ENCODE measurements around the gene PSMB5.
"Not testable (repeated sequence)": the region's sequence is repeated elsewhere in the genome, so short reads cannot be mapped to it uniquely, and the experiment has no call there.

The PSMB5 gene

DNA sequence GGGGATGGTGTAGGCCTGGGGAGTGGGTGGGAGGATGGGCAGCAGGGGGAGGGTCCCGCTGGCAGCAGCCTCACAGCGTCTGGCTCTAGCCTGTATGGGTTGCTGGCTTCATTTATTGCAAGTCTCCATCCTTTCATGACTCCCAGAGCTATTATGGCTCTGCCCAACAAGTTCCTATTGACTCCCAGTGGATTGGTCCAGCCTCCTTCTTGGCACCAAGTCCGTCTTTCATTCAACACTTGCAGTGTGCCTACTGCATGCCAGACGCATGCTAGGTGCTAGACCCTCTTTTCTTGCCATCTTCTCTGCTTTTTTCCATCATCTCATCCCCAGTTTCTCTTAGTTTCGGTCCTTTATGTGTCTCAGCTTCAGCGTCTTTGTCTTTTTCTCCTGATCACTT, 8.4 kb upstream of the PSMB5 start:
- no peak for DNase-seq

DNA sequence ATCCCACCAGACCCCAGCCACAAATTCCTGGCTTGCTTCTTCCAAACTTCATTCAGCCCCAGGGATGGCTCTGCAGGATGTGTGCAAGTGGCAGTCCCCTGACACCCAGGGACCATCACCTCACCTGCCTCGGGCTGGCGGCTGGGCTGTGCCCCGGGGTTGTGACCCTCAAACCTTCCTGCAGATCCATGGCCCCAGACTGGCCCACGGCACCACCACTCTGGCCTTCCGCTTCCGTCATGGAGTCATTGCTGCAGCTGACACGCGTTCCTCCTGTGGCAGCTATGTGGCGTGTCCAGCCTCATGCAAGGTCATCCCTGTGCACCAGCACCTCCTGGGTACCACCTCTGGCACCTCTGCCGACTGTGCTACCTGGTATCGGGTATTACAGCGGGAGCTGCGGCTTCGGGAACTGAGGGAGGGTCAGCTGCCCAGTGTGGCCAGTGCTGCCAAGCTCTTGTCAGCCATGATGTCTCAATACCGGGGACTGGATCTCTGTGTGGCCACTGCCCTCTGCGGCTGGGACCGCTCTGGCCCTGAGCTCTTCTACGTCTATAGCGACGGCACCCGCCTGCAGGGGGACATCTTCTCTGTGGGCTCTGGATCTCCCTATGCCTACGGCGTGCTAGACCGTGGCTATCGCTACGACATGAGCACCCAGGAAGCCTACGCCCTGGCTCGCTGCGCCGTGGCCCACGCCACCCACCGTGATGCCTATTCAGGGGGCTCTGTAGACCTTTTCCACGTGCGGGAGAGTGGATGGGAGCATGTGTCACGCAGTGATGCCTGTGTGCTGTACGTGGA, 7.7 kb upstream of the PSMB5 start, which contains the start of gene PSMB11:
PSMB11 (plus strand) TSS at position 51 of the 804 bp plus-strand sequence; CDS start at position 65, 14 bp downstream.
- DNase-seq: no peak

DNA sequence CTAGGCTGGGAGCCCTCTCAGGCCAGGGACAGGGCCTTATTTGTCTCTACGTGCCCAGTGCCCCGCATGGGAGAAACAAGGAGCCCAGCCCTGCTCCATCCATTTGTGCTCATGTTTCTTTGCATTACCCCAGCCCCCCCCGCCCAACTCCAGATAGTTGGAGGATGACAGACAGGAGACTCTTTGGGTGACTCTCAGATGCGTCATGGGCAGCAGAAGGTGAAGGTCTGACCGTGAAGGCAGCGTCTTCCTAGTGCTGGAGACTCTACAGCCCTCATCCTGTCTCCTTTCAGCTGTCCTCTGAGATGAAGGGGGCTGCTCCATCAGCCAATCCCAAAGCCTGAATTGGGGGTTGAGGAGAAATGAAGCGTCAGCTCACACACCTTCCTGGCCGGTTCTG, 7.0 kb upstream of the PSMB5 start:
- DNase-seq: no peak

DNA sequence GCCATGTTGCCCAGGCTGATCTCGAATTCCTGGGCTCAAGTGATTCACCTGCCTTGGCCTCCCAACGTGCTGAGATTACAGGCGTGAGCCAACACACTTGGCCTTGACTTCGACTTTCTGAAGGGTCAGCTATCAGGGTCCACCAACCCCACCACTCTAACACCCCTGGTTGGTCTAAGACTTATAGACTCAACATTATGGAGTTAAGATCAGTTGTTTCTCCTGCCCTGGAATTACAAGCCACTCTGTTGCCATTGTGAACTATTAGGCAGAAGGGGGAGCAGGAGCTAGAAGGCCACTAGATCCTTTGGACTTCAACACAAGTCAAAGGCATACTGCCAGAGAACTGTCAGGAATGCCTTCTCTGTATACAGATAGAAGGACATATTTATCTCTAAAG, 5.4 kb upstream of the PSMB5 start:
- DNase-seq: no peak

DNA sequence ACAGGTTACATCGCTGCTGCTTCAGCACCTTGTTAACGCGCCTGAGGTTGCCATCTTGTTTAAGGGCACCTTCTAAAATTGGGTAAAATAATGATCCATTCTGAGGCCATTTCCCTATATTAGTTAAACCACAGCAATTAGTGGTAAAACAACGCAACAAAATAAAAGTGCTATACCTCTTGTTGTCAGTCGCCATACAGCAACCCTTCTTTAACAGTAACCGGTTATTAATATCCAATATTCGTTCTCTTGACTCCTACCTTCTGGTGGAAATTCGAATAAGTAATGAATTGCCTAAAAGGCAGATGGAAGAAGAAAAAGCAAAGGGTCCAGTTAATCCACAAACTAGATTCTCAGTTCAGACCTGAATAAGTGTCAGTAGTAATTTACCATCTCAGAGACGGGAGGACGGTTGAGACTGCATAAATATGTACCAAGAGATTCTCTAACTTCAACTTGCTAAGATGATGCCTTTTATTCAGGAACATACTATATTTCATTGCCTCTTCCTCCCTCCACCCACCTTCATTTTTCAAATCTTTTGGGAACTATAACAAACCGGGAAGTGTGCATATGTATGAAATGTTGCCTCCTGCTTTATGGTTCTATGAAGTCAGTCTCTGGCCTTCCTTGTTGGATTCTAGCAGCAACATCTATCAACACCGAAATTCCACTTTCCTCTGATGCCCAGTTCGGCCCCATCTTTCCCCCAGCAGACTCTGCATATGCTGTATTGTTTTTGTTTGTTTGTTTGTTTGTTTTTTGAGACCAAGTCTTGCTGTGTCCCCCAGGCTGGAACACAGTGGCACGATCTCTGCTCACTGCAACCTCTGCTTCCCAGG, 824 bp upstream of the PSMB5 start:
- DNase-seq: no peak

DNA sequence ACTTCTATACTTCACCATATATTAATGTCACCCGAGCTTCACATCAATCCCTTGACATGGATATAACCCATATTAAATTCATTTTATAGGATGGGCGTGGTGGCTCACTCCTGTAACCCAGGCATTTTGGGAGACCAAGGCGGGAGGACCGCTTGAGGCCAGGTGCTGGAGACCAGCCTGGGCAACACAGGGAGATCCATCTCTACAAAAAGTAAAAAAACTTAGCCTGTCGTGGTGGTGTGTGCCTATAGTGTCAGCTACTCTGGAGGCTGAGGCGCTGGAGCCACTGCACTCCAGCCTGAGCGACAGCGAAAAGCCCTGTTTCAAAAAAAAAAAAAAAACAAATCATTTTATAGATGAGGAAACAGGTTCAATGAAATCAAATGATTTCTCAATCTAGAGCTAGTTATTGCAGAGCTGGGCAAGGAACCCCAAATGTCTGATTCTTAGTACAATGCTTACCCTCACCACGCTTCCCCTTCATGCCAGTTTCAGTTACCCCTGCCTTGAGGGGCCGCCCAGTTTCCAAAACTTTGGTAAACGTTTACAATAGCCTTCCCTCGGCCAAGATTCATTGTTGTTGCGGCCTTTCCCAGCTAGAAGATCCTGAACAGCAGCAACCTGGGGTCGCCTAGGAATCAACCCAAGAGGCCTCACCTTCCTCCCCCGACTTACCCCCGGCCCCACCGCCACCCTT, 751 bp downstream of the PSMB5 start:
- no peak for DNase-seq

DNA sequence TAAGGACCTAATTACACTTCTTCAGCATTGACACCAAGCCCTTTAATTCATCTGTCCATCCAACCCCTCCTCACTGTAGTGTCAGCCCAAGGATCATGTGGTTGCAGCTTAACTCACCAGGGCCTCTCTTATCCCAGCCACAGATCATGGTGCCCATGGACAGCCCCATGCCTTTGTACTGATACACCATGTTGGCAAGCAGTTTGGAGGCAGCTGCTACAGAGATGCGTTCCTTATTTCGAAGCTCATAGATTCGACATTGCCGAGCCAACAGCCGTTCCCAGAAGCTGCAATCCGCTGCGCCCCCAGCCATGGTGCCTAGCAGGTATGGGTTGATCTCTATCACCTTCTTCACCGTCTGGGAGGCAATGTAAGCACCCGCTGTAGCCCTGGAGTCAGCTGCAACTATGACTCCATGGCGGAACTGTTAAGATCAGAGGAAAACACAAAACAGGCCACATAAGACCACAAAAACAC, 1.4 kb downstream of the PSMB5 start:
- DNase-seq: no peak

DNA sequence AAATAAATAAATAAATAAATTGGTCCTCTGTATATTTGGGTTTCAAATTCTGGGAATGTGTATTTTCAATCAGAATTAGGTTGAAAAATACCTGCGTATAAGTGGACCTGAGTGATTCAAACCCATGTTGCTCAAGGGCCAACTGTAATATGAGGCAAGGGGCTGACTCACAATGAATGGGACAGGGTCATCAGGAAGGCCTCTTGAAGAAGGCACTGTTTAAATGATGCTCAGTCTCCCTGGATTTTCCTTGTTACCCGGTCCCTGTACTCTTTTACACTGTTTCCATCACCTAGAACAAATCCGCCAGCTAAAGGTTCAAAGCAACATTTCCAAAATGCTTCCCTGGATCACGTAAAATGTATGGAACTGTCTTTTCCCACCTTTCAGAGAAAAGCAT, 3.8 kb downstream of the PSMB5 start:
- DNase-seq: no peak

DNA sequence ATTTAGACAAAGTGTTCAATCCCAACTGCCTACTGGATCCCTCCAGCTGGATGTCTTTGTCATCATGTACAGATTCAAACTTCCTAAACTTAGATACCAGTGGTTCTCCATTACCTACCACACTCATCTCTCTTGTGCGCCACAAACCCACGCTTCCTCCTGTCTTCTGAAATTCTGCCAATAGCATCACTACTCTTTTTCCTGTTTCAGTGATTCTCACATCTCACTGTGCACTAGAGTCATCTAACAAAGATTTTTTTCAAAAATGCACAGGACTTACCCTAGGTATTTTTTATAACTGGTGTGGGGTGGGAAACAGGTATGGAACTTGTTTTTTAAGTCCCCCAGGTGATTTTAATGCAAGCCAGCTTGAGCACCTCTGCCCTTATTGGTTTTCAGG, 5.9 kb downstream of the PSMB5 start:
- no peak for DNase-seq

DNA sequence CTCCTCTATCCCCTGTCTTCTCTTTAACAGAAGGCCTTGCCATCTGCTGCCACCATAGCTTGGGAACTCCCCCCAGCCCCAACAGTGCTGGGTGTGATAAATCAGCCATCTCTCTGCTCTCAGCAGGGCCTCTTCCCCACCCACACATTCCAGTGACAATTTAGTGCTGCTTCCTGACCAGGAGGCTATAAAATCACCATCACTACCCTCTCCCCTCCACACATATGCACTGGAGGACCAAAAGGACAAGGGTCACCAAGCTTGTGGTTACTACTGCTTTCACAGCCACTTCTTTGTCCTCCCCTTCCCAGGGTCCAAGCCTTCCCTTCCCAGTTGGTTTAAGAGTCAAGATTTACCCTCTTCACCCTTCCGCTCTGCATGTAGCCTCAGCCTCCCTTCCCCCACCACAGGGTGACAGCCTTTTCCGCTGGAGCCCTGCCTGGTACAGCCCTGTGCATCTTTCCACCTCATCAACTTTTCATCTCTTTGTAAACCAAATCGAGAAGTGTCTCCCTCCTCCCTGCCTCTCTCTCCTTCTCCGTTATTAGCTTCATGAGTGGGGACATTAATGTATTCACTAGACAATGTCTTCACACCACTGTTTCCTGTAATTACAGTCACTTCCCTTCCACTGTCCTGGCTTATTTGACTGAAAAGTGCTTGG, 9.4 kb downstream of the PSMB5 start:
- no peak for DNase-seq

DNA sequence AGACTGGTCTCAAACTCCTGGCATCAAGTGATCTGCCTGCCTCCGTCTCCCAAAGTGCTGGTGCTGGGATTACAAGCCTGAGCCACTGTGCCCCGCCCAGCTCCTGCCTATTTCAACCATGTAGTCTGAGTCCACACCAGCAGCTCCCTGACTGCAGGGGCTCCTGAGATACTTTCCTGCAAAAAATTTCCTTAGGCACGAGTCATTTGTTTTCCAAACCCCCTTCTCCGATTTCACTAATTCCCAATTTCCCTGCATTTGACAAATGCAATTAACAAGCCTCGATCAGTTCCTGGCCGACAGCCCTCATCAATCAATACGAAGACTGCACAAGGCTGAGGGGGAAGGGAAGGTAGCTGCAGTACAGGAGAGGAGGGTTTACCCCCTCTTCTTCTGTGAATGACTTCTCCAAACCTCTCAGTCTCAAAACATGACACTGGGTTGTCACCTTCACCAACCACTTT, 10.1 kb downstream of the PSMB5 start:
- DNase-seq: no peak

DNA sequence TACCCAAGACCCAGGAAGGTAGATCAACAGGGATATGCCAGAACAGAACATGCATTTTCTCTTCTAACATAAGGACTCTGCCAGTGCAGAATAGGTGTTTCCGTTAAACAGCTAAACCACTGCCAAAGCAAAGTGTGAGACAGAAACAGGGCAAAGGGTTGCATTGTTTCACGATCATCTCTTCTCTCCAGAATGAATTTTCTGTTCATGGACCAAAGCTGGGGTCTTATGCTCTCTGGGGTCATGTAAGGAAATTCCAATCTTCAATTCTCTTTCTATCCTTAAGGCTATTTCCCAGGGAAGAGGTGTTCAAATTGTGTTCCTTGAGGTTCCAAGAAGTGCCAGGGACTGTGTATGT, 10.9 kb downstream of the PSMB5 start:
- DNase-seq: no peak

DNA sequence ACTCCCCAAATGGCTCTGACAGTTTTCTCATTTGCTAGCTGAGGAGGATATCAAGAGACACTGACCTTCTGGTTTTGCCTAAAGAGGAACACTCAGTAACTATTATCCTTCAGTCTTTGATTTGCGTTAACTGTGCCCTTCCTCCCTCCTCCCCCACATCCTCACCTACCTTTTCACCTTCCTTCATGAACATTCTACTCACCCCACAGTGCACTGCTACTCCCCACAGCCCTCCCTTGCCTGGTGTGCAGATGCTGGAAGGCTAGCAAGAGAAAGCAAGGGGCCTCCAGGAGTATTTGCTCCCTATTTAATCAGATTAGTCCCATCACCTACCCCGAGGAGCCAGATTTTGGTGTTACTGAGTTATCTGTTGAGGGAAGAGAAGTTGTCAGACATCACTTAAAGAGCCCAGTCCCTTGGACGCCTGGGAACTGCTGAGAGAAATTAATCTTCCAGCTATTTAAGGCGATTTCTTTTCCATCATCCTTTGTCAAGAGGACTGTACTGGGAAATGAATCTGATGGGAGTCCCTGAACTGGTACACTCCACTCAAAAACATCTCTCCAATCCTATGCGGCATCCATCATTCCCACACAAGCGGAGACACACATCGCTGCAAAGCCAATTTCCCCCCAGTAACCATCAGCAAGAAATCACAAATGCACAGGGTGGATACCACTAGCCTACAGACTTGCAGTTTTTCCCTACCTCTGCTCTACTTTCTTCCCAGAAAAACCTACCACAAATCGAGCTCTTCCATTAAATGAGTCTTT, 11.5 kb downstream of the PSMB5 start:
- no peak for DNase-seq

DNA sequence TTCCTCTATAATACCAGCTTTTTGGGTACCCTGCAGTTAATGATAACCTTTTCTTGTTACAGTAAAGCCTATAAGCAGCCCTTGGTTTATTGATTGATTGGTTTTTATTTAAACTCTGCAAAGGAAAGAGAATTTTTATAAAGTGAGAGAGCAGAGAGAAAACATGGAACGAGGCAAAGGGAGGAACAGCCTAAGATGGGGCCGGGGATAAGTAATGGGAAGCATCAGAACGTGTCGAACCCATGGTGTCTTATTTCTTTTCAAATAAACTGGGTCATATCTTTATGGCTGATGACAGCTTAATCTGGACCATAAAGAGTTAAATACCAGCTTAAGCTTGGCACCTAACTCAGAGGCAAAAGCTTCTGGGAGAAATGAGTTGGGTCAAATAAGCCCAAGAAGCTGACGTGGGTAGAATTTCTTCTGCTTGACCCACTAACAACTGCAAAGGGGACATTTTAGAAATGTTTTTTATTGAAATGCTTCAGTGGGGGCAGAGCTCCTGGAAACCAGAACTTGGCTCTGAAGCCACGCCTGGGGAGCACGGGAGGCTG, 12.7 kb downstream of the PSMB5 start:
- no peak for DNase-seq

DNA sequence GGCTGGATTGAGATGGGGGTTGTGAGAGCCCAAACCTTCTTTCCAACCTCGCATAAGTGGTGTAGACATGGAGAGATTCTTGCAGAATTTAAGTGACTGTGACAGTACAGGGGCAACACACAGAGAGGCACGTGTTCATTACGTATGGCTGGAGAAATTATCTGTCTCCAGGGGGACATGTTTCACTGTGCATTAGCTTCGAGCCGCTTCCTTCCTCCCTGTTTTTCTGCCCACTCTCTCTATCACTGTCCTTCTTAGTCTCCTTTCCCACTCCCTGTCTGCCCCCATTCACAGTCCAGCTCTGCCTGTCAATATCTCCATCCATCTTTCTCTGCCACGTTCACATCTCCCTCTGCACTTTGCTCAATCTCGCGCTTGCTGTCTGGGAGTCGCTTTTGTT, 13.3 kb downstream of the PSMB5 start:
- no peak for DNase-seq

DNA sequence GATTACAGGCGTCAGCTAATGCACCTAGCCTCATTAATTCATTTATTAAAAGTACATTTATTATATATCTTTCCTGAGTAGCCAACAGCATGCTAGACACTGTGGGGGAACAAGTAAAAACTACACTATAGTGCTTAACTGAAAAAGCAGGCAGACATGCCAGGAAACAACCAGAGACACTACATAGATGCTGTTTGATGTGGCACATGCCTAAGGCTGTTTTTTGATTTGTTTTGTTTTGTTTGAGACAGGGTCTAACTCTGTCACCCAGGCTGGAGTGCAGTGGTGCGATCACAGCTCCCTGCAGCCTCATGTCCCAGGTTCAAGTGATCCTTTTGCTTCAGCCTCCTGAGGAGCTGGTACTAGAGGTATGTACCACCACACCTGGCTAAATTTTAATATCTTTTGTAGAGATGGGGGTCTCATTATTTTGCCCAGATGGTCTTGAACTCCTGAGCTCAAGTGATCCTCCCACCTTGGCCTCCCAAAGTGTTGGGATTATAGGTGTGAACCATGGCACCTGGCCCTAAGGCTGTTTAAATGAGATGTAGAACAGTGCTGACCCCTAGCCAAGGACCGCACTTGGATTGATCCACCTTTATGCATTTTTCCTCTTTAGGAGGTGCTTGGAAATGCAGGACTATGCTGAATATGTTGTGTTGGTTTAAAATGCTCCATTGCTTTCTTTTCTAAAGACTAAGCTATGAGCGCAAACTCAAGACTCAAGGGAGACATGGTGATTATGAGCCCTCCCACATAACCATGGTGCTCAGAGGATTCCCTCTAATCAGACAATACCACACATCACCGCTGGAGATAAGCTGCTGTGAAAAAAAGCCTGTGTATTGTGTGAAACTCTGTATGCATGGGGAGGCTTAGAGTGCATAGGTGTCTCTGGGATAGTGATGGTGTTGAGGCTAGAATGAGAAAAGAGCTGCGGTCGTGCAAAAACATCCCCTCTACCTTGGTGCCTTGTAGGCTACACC, 14.3 kb downstream of the PSMB5 start:
- DNase-seq: no peak

DNA sequence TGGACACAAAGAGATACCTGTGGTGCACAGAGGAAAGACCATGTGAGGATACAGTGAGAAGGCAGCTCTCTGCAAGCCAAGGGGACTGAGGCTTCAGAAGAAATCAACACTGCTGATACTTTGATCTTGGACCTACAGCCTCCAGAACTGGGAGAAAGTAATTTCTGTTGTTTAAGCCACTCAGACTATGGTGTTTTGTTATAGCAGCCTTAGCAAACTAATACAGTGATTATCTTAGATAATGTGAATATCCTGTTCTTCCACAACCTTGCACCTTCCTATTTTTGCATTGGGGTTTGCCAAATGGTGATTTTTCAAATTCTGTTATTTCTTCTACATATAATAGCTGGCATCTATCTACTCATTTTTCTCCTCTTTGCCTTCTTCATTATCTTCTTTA, 16.6 kb downstream of the PSMB5 start:
- no peak for DNase-seq

DNA sequence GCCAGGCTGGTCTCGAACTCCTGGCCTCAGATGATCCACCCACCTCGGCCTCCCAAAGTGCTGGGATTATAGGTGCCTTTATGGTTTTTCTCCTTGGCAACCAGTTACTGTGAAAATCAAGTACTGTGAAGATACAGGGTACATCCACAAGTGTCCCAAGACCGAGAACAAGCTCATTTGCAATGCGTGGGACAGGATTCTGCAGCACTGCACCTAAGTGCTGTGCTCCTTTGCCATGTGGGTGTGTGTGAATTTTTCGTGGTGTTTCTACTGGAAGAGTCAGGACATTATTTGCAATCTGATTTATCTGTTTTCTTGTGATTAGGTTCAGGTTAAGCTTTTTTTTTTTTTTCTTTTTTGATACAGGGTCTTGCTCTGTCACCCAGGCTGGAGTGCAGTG, 17.6 kb downstream of the PSMB5 start:
- no peak for DNase-seq

DNA sequence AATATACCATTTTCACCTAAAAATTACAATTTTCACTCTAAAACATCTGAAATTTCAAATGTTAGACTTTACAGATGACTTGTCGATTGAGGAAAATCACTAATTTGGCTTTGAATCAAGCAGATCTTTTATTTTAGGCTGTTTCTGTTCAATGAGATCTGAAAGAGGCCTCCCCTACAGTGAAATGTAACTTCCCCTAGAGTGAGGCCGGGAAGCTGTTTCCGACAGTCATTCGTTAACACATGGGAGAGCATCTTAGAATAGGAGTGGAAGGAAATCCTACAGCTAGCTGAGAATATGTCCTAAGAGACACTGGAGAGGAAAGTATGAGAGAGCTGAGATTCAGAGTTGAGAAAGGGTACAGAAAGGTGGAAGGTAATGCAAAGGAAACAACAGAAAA, 19.1 kb downstream of the PSMB5 start:
- no peak for DNase-seq

DNA sequence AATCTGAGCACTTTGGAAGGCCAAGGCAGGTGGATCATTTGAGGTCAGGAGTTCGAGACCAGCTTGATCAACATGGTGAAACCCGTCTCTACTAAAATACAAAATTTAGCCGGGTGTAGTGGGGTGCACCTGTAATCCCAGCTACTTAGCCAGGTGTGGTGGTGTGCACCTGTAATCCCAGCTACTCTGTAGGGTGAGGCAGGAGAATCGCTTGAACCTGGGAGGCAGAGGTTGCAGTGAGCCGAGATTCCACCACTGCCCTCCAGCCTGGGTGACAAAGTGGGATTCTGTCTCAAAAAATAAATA, 21.0 kb downstream of the PSMB5 start:
- not testable (repeated sequence) for DNase-seq

All from activated gamma-delta T cell (primary cell).